Measurements from ENCODE around the gene TTC27.

- TF ChIP-seq EZH2 (IDR thresholded peaks at IDR 0.05; ENCODE audit: borderline replicate concordance, low read length), result no peak
- TF ChIP-seq, protein P1, sequence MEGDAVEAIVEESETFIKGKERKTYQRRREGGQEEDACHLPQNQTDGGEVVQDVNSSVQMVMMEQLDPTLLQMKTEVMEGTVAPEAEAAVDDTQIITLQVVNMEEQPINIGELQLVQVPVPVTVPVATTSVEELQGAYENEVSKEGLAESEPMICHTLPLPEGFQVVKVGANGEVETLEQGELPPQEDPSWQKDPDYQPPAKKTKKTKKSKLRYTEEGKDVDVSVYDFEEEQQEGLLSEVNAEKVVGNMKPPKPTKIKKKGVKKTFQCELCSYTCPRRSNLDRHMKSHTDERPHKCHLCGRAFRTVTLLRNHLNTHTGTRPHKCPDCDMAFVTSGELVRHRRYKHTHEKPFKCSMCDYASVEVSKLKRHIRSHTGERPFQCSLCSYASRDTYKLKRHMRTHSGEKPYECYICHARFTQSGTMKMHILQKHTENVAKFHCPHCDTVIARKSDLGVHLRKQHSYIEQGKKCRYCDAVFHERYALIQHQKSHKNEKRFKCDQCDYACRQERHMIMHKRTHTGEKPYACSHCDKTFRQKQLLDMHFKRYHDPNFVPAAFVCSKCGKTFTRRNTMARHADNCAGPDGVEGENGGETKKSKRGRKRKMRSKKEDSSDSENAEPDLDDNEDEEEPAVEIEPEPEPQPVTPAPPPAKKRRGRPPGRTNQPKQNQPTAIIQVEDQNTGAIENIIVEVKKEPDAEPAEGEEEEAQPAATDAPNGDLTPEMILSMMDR (conservative IDR thresholded peaks at IDR 0.05 in 1 of 2, IDR thresholded peaks at IDR 0.05 in 1 of 2; ENCODE audit: extremely low read depth in 1 of 2, insufficient read depth in 1 of 2, low read depth in 1 of 2, low read length in 2 of 2), result no peak
Measured at GRCh38 chr2:32810909-32811495, 183.2 kb downstream of the TTC27 start.
